ENCODE measurements around the gene KCTD13. TPM values are rescaled to one million over a fixed set of nuclear protein-coding genes. Genes with fewer than 3 reads are reported as not detected.

The KCTD13 gene
- total RNA-seq, 2 experiments from 2014 or later: 49.7 to 50.0 TPM

DNA sequence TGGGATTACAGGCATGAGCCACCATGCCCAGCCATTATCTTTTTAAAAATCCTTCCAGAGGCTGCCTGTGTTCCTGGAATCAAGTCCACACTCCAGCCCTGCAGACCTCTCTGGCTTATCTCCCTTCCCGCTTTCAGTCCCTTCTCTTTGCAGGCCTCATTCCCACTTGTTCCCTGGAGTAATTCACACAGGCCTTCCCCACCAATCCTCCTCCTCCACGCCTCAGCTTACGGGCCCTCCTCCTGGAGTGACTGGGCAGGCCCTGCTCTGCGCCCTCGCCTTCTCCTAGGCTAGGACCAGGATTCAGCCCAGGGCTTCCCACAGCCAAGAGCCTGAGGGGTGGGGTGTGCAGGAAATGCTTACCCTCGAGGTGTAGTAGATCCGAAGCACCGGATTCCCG is 65.8 kb downstream of the KCTD13 start:
- Mint-ChIP-seq H3K4me3 (no peak overlapping the region), H3K27me3 (no peaks in the 10 kb centered on the region), H3K36me3 (peaks cover 15% of the 10 kb centered on the region), H3K27ac (no peak overlapping the region), H3K9me3 (no peaks in the 10 kb centered on the region), H3K4me1 (peaks cover 11% of the 10 kb centered on the region)
- DNase-seq: no peak
- POLR2A ChIA-PET: no interaction called here
- no peak for ATAC-seq (ENCODE audit: low read depth)

DNA sequence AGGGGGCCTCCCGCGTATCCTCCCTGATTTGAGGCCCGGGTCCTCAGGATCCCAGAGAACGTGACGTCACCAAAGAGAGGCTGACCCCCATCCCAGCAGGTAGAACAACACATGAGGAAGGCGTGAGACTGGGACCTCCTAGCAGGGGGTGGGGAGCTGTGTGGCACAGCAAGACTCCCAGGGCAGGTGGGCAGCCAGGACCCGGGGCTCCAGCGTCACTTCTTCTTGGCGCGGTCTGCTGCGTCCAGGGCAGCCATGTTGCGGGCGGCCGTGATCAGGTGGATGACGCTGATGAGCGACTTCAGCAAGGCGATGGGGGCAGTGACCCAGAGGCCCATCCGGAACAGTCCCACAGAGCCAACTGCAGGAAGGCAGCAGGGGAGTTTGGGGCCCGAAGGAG is 67.1 kb downstream of the KCTD13 start:
- Mint-ChIP-seq H3K4me1 (peaks cover 11% of the 10 kb centered on the region), H3K9me3 (no peaks in the 10 kb centered on the region), H3K36me3 (peaks cover 15% of the 10 kb centered on the region), H3K27ac (no peak overlapping the region), H3K27me3 (no peaks in the 10 kb centered on the region), H3K4me3 (no peak overlapping the region)
- ATAC-seq (ENCODE audit: low read depth) (no peak), DNase-seq (no peak)
- POLR2A ChIA-PET: no interaction called here

DNA sequence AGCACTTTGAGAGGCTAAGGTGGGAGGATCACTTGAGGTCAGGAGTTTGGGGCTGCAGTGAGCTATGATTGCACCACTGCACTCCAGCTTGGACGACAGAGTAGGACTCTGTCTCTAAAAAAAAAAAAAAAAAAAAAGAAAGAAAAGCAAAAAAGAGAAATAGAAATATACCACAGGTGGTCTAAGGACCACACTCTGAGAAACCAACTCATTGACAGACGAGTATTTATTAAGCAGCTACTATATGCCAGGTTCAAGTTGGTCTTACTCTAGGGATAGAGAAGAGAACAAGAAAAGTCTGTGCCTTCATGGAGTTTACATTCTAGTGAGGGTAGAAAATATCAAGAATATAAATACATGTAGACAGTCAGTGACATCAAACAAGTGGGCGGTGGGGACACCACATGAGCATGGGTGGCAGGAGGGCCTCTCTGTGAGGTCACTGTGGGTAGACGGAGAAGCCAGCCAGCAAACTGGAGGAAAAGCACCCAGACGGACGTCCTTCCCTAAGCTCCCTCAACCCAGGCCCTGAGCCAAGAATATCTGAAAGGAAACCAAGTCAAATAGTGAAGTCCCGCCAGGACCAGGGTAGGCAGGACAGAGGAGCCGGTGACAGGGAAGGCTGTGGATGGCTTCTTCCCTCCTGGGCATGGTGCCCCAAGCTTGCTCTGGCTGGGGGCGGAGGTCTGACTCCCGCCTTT is 67.7 kb downstream of the KCTD13 start:
- Mint-ChIP-seq H3K27me3 (no peaks in the 10 kb centered on the region), H3K36me3 (peaks cover 15% of the 10 kb centered on the region), H3K4me1 (peaks cover 9% of the 10 kb centered on the region), H3K27ac (no peak overlapping the region), H3K4me3 (no peak overlapping the region), H3K9me3 (no peaks in the 10 kb centered on the region)
- POLR2A ChIA-PET: interaction anchor here (0.6 to 0.7 kb wide), 2 partner anchors 15 kb away, joined by 4 to 5 read pairs; no protein-coding TSS in a partner anchor
- ATAC-seq (ENCODE audit: low read depth) (no peak), DNase-seq (no peak)

DNA sequence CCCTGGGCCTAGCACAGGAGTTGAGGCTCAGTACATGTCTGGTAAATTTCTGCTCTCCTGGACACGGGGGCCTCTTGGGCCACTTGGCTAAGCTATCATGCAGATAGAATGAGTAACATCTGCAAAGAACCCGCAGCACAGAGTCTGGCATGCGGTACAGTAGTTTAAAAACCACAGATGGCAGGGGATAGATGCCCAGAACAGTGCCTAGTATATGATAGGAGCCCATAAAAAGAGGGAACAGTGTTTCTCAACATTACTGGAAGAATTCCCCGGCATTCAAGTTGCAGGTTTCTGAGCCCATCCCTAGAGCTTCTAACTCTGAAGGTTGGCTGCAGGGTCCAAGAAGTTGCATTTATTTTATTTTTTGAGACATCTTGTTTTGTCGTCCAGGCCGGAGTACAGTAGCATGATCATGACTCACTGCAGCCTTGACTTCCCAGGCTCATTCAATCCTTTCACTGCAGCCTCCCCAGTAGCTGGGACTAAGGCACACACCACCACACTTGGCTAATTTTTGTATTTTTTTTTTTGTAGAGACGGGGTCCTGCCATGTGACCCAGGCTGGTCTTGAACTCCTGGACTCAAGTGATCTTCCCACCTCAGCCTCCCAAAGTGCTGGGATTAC is 68.8 kb downstream of the KCTD13 start:
- no peak for ATAC-seq (ENCODE audit: low read depth)
- Mint-ChIP-seq H3K27me3 (no peaks in the 10 kb centered on the region), H3K9me3 (no peaks in the 10 kb centered on the region), H3K27ac (no peak overlapping the region), H3K36me3 (peaks cover 15% of the 10 kb centered on the region), H3K4me1 (peaks cover 7% of the 10 kb centered on the region), H3K4me3 (no peak overlapping the region)
- POLR2A ChIA-PET: interaction anchor here (0.7 kb wide), 1 partner anchor 36 kb away, joined by 4 read pairs; no protein-coding TSS in a partner anchor
- no peak for DNase-seq

Other genes with a start within 250 kb of the KCTD13 start
- gene QPRT, start 247.0 kb downstream of the KCTD13 start, total RNA-seq: 10 to 100 TPM in 1 of 2 experiments, 1 to 10 TPM in 1; 7.4 to 10.0 TPM
- 10 to 100 TPM; 84.2 to 88.0 TPM for gene C16orf54, start 180.2 kb downstream of the KCTD13 start, total RNA-seq
- not detected for gene ZG16, start 148.0 kb downstream of the KCTD13 start, total RNA-seq
- gene KIF22, start 135.5 kb downstream of the KCTD13 start, total RNA-seq: 100 to 1,000 TPM; 191 to 199 TPM
- gene MAZ, start 119.7 kb downstream of the KCTD13 start, total RNA-seq: 100 to 1,000 TPM; 395 to 418 TPM
- 1 to 10 TPM; 2.2 to 2.3 TPM for gene PRRT2, start 114.0 kb downstream of the KCTD13 start, total RNA-seq
- 10 to 100 TPM; 29.8 to 34.3 TPM for gene PAGR1, start 110.1 kb downstream of the KCTD13 start, total RNA-seq
- gene MVP, start 105.8 kb downstream of the KCTD13 start, total RNA-seq: 100 to 1,000 TPM; 130 to 136 TPM
- 10 to 100 TPM; 65.0 to 74.7 TPM for gene CDIPT, start 63.0 kb downstream of the KCTD13 start, total RNA-seq
- not detected for gene SEZ6L2, start 26.7 kb downstream of the KCTD13 start, total RNA-seq
- gene ASPHD1, start 25.7 kb downstream of the KCTD13 start, total RNA-seq: under 1 TPM in 1 of 2 experiments, not detected in 1; 0.42 TPM
- gene TMEM219, start 35.9 kb upstream of the KCTD13 start, total RNA-seq: 10 to 100 TPM; 67.8 to 74.5 TPM
- 10 to 100 TPM; 51.6 to 53.4 TPM for gene TAOK2, start 47.6 kb upstream of the KCTD13 start, total RNA-seq
- 10 to 100 TPM; 35.1 to 37.3 TPM for gene HIRIP3, start 69.4 kb upstream of the KCTD13 start, total RNA-seq
- 100 to 1,000 TPM; 113 to 118 TPM for gene INO80E, start 70.0 kb upstream of the KCTD13 start, total RNA-seq
- gene DOC2A, start 84.8 kb upstream of the KCTD13 start, total RNA-seq: not detected
- not detected for gene C16orf92, start 97.0 kb upstream of the KCTD13 start, total RNA-seq
- 1 to 10 TPM; 3.9 to 5.5 TPM for gene TLCD3B, start 105.0 kb upstream of the KCTD13 start, total RNA-seq
- 1,000 to 10,000 TPM; 1,486 to 1,632 TPM for gene ALDOA, start 139.5 kb upstream of the KCTD13 start, total RNA-seq
- 100 to 1,000 TPM; 123 to 133 TPM for gene PPP4C, start 149.8 kb upstream of the KCTD13 start, total RNA-seq
- gene TBX6, start 165.7 kb upstream of the KCTD13 start, total RNA-seq: 1 to 10 TPM; 2.4 to 3.0 TPM
- gene YPEL3, start 170.0 kb upstream of the KCTD13 start, total RNA-seq: 100 to 1,000 TPM; 135 to 139 TPM
- gene GDPD3, start 187.3 kb upstream of the KCTD13 start, total RNA-seq: 10 to 100 TPM; 14.3 to 18.6 TPM
- gene MAPK3, start 197.0 kb upstream of the KCTD13 start, total RNA-seq: 10 to 100 TPM; 77.6 to 81.4 TPM